IMR-90 (cell line): Measurements from ENCODE around the gene ERH.

Source experiments
- BHLHE40 ChIP-seq: fragments of 150-350 bp; IDR thresholded peaks from 2 replicates; pipeline ENCODE4 v1.6.1; 2016; ENCODE audit warnings: mild to moderate bottlenecking, low read depth, low read length
- CEBPB ChIP-seq: IDR thresholded peaks from 2 replicates; pipeline ENCODE4 v1.6.1; 2012; ENCODE audit warnings: low read depth, low read length, improper control_type of control experiment
- MAZ ChIP-seq: IDR thresholded peaks from 2 replicates; pipeline ENCODE4 v1.6.1; 2012; ENCODE audit warnings: low read depth, mild to moderate bottlenecking, low read length, improper control_type of control experiment, moderate library complexity, borderline replicate concordance
- MXI1 ChIP-seq: IDR thresholded peaks from 2 replicates; pipeline ENCODE4 v1.6.1; 2012; ENCODE audit warnings: low read depth, mild to moderate bottlenecking, low read length, moderate library complexity, borderline replicate concordance
- POLR2A ChIP-seq: IDR thresholded peaks from 2 replicates; pipeline ENCODE4 v1.6.1; 2012; ENCODE audit warnings: mild to moderate bottlenecking, low read depth, low read length
- RAD21 ChIP-seq: IDR thresholded peaks from 2 replicates; pipeline ENCODE4 v1.6.1; 2012; ENCODE audit warnings: low read length, improper control_type of control experiment
- RFX5 ChIP-seq: IDR thresholded peaks from 2 replicates; pipeline ENCODE4 v1.8.0; 2012; ENCODE audit warnings: low read depth, mild to moderate bottlenecking, low read length, moderate library complexity
- SMC3 ChIP-seq: fragments of 150-350 bp; IDR thresholded peaks from 2 replicates; pipeline ENCODE4 v1.6.1; 2016; ENCODE audit warnings: low read depth, mild to moderate bottlenecking, antibody characterized with exemption, low read length, moderate library complexity
- TF ChIP-seq, protein P1 (sequence below): conservative IDR thresholded peaks from 2 replicates; pipeline ENCODE4 v1.5.1; 2012; ENCODE audit warnings: mild to moderate bottlenecking, low read depth, low read length, improper control_type of control experiment
- TF ChIP-seq, protein P2 (sequence below): fragments of 150-350 bp; IDR thresholded peaks from 2 replicates; pipeline ENCODE4 v1.6.1; 2016; ENCODE audit warnings: low read depth, mild to moderate bottlenecking, low read length, moderate library complexity, borderline replicate concordance
- TF ChIP-seq, protein P3 (sequence below): fragments of 150-350 bp; IDR thresholded peaks from 2 replicates; pipeline ENCODE4 v1.6.1; 2017; ENCODE audit warnings: mild to moderate bottlenecking, antibody characterized with exemption, low read length, low read depth

DNA sequence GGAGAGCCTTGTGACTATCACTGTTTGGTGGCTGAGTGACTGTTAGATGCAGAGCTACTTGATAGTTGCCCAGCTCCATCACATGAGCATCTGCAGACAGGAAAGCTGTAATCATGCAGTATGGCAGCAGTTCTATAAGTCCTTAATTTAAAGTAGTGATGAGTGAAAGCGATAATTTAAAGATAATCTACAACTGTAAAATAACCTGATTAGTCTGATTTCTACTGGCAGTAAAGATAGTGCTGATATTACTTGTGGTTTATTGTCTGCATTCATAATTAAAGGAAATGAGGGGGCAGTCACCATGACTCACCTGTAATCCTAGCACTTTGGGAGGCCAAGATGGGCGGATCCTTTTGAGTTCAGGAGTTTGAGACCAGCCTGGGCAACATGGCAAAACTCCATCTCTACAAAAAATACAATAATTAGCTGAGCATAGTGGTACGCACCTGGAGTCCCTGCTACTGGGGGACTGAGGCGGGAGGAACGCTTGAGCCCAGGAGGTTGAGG is 45.3 kb upstream of the ERH start:
- TF ChIP-seq, protein P1, sequence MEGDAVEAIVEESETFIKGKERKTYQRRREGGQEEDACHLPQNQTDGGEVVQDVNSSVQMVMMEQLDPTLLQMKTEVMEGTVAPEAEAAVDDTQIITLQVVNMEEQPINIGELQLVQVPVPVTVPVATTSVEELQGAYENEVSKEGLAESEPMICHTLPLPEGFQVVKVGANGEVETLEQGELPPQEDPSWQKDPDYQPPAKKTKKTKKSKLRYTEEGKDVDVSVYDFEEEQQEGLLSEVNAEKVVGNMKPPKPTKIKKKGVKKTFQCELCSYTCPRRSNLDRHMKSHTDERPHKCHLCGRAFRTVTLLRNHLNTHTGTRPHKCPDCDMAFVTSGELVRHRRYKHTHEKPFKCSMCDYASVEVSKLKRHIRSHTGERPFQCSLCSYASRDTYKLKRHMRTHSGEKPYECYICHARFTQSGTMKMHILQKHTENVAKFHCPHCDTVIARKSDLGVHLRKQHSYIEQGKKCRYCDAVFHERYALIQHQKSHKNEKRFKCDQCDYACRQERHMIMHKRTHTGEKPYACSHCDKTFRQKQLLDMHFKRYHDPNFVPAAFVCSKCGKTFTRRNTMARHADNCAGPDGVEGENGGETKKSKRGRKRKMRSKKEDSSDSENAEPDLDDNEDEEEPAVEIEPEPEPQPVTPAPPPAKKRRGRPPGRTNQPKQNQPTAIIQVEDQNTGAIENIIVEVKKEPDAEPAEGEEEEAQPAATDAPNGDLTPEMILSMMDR, result no peak
- no peak for TF ChIP-seq RFX5
- TF ChIP-seq, protein P2, sequence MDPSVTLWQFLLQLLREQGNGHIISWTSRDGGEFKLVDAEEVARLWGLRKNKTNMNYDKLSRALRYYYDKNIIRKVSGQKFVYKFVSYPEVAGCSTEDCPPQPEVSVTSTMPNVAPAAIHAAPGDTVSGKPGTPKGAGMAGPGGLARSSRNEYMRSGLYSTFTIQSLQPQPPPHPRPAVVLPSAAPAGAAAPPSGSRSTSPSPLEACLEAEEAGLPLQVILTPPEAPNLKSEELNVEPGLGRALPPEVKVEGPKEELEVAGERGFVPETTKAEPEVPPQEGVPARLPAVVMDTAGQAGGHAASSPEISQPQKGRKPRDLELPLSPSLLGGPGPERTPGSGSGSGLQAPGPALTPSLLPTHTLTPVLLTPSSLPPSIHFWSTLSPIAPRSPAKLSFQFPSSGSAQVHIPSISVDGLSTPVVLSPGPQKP, result no peak
- no peak for TF ChIP-seq POLR2A
- TF ChIP-seq, protein P3, sequence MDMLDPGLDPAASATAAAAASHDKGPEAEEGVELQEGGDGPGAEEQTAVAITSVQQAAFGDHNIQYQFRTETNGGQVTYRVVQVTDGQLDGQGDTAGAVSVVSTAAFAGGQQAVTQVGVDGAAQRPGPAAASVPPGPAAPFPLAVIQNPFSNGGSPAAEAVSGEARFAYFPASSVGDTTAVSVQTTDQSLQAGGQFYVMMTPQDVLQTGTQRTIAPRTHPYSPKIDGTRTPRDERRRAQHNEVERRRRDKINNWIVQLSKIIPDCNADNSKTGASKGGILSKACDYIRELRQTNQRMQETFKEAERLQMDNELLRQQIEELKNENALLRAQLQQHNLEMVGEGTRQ, result no peak
- TF ChIP-seq RAD21, result no peak
- no peak for TF ChIP-seq MAZ
- no peak for TF ChIP-seq BHLHE40
- no peak for TF ChIP-seq CEBPB
- TF ChIP-seq SMC3, result no peak
- no peak for TF ChIP-seq MXI1
